MM.1S (cell line): Measurements from ENCODE around the gene PSORS1C2.

Source experiments
- DNase-seq: peaks from one replicate; pipeline ENCODE4 v3.0.0-alpha.2; 2015
- H2AFZ ChIP-seq: fragments of 300-600 bp; sonication (generic); 2 replicates; pipeline ENCODE4 v1.6.0; 2016; ENCODE audit warnings: antibody characterized with exemption, low read length
- H3F3A ChIP-seq: fragments of 300-600 bp; sonication (generic); 2 replicates; pipeline ENCODE4 v1.6.1; 2016; ENCODE audit warnings: mild to moderate bottlenecking, antibody characterized with exemption, low read length, moderate library complexity, mixed read lengths; ENCODE audit not compliant: insufficient read depth
- H3K27ac ChIP-seq: fragments of 300-600 bp; sonication (generic); 2 replicates; pipeline ENCODE4 v1.5.1; 2016; ENCODE audit warnings: mild to moderate bottlenecking, low read length
- H3K27me3 ChIP-seq: fragments of 300-600 bp; sonication (generic); replicated peaks from 2 replicates; pipeline ENCODE4 v1.6.0; 2016; ENCODE audit warnings: low read length; ENCODE audit not compliant: insufficient read depth
- H3K36me3 ChIP-seq: fragments of 300-600 bp; sonication (generic); replicated peaks from 2 replicates; pipeline ENCODE4 v1.6.1; 2016; ENCODE audit warnings: mild to moderate bottlenecking, low read length, mixed read lengths; ENCODE audit not compliant: insufficient read depth
- H3K4me1 ChIP-seq: fragments of 300-600 bp; sonication (generic); 2 replicates; pipeline ENCODE4 v1.6.1; 2016; ENCODE audit warnings: low read length, mixed read lengths
- H3K4me2 ChIP-seq: fragments of 300-600 bp; sonication (generic); 2 replicates; pipeline ENCODE4 v1.6.0; 2016; ENCODE audit warnings: low read depth, low read length
- H3K4me3 ChIP-seq: fragments of 300-600 bp; sonication (generic); 2 replicates; pipeline ENCODE4 v1.5.1; 2016; ENCODE audit warnings: low read length, mixed read lengths
- H3K79me2 ChIP-seq: fragments of 300-600 bp; sonication (generic); 2 replicates; pipeline ENCODE4 v1.6.1; 2016; ENCODE audit warnings: mixed run types, low read length, mixed read lengths
- H3K9ac ChIP-seq: fragments of 300-600 bp; sonication (generic); 2 replicates; pipeline ENCODE4 v1.6.1; 2016; ENCODE audit warnings: low read length, mixed read lengths
- H3K9me2 ChIP-seq: fragments of 300-600 bp; sonication (generic); replicated peaks from 2 replicates; pipeline ENCODE4 v1.6.1; 2016; ENCODE audit warnings: mild to moderate bottlenecking, low read length, mixed read lengths; ENCODE audit not compliant: insufficient read depth
- H3K9me3 ChIP-seq: fragments of 300-600 bp; sonication (generic); replicated peaks from 2 replicates; pipeline ENCODE4 v1.6.1; 2016; ENCODE audit warnings: mild to moderate bottlenecking, low read length, mixed read lengths; ENCODE audit not compliant: insufficient read depth
- H4K20me1 ChIP-seq: fragments of 300-600 bp; sonication (generic); 2 replicates; pipeline ENCODE4 v1.6.1; 2016; ENCODE audit warnings: mild to moderate bottlenecking, low read length, moderate library complexity, mixed read lengths; ENCODE audit not compliant: insufficient read depth
- EZH2 ChIP-seq: fragments of 300-600 bp; sonication (generic); optimal IDR thresholded peaks from 2 replicates; pipeline ENCODE3; 2017; ENCODE audit warnings: low read depth, mild to moderate bottlenecking, antibody characterized with exemption, low read length, mixed read lengths
- EZH2phosphoT487 ChIP-seq: fragments of 300-600 bp; sonication (generic); IDR thresholded peaks from 2 replicates; pipeline ENCODE4 v1.6.1; 2018; ENCODE audit warnings: antibody characterized with exemption, low read length
- TF ChIP-seq, protein P1 (sequence below): fragments of 300-600 bp; sonication (generic); IDR thresholded peaks from 2 replicates; pipeline ENCODE4 v1.5.1; 2016; ENCODE audit warnings: antibody characterized with exemption, low read length, mixed read lengths

PSORS1C2 gene

DNA sequence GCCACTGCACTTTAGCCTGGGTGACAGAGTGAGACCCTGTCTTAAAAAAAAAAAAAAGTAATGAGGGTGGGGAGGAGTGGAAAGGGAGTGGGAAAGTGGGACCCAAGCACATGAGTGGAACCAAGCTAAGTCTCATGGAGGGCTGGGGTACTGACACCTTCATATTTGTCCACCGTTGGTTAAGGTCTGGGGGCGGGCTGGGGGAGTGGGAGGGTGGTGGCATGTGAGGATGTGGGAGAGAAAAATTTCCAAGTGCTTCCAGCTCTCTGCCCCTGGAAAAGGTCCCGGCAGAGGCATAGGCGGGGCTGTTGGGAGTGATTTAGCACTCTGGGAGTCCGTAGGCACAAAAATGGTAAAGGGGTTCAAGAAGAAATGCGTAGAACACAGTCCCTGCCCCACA, 6.1 kb downstream of the PSORS1C2 start:
- TF ChIP-seq EZH2 (no peak), EZH2phosphoT487 (no peak)
- TF ChIP-seq, protein P1, sequence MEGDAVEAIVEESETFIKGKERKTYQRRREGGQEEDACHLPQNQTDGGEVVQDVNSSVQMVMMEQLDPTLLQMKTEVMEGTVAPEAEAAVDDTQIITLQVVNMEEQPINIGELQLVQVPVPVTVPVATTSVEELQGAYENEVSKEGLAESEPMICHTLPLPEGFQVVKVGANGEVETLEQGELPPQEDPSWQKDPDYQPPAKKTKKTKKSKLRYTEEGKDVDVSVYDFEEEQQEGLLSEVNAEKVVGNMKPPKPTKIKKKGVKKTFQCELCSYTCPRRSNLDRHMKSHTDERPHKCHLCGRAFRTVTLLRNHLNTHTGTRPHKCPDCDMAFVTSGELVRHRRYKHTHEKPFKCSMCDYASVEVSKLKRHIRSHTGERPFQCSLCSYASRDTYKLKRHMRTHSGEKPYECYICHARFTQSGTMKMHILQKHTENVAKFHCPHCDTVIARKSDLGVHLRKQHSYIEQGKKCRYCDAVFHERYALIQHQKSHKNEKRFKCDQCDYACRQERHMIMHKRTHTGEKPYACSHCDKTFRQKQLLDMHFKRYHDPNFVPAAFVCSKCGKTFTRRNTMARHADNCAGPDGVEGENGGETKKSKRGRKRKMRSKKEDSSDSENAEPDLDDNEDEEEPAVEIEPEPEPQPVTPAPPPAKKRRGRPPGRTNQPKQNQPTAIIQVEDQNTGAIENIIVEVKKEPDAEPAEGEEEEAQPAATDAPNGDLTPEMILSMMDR = no peak
- Histone ChIP-seq H3K4me1 (0 out of 2 replicates have a peak, but pooled peaks cover 2% of the 10 kb centered on the region), H3K27ac (no peak overlapping the region), H3K9ac (no peak overlapping the region), H4K20me1 (no peaks in the 10 kb centered on the region), H3K79me2 (no peaks in the 10 kb centered on the region), H3K36me3 (no peaks in the 10 kb centered on the region), H3K9me3 (no peaks in the 10 kb centered on the region), H3K27me3 (0 out of 2 replicates have a peak, but pooled peaks cover 11% of the 10 kb centered on the region), H3K4me2 (no peak overlapping the region), H3F3A (no peaks in the 10 kb centered on the region), H2AFZ (no peak overlapping the region), H3K9me2 (no peaks in the 10 kb centered on the region), H3K4me3 (no peak overlapping the region)
- DNase-seq = no peak

DNA sequence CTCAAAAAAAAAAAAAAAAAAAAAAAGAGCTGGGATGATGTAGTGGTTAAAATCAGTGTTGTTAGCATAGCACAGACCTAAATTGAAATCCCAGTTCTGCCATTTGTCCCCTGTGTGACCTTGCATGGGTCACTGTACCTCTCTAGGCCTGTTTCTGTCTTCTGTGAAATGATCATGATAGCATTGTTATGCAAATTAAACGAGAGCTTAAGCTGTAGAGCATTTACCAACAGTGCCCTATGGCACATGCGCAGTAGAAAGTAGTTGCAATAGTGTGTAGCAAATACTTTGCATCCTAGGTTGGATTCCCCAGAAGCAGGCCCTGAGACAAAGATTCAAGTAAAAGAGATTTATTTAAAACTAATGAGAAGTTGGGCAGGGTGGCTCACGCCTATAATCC, 7.3 kb downstream of the PSORS1C2 start:
- no peaks in the 10 kb centered on the region for H3K9me2 ChIP-seq
- H3K9ac ChIP-seq = no peak overlapping the region
- H3K4me3 ChIP-seq = no peak overlapping the region
- H3K27ac ChIP-seq = no peak overlapping the region
- H3K4me2 ChIP-seq = no peak overlapping the region
- H4K20me1 ChIP-seq = no peaks in the 10 kb centered on the region
- TF ChIP-seq EZH2phosphoT487 (no peak), EZH2 (no peak)
- TF ChIP-seq, protein P1 = no peak
- DNase-seq = peak; percentile 33
- H3K4me1 ChIP-seq = 0 out of 2 replicates have a peak, but pooled peaks cover 3% of the 10 kb centered on the region
- H3F3A ChIP-seq = no peaks in the 10 kb centered on the region
- H3K36me3 ChIP-seq = no peaks in the 10 kb centered on the region
- H3K79me2 ChIP-seq = no peaks in the 10 kb centered on the region
- no peaks in the 10 kb centered on the region for H3K9me3 ChIP-seq
- H2AFZ ChIP-seq = no peak overlapping the region
- H3K27me3 ChIP-seq = 0 out of 2 replicates have a peak, but pooled peaks cover 11% of the 10 kb centered on the region

DNA sequence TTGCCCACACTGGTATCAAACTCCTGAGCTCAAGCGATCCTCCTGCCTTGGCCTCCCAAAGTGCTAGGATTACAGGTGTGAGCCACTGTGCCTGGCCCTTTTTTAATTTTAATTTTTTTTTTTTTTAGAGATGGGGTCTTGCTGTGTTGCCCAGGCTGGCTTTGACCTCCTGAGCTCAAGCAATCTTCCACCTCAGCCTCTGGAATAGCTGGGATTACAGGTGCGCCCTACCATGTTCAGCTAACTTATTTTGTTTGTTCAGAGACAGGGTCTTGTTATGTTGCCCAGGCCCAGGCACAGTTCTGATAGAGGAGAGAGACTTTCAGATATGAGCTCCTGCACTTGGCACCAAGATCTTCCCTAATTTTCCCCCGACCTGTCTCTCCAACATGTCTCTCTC, 8.1 kb downstream of the PSORS1C2 start:
- Histone ChIP-seq H3F3A (no peaks in the 10 kb centered on the region), H3K4me3 (no peak overlapping the region), H3K9ac (no peak overlapping the region), H3K9me3 (no peaks in the 10 kb centered on the region), H3K27ac (no peak overlapping the region), H3K4me1 (0 out of 2 replicates have a peak, but pooled peaks cover 3% of the 10 kb centered on the region), H3K27me3 (0 out of 2 replicates have a peak, but pooled peaks cover 11% of the 10 kb centered on the region), H3K36me3 (no peaks in the 10 kb centered on the region), H3K4me2 (no peak overlapping the region), H3K9me2 (no peaks in the 10 kb centered on the region), H2AFZ (no peak overlapping the region), H3K79me2 (no peaks in the 10 kb centered on the region), H4K20me1 (no peaks in the 10 kb centered on the region)
- DNase-seq = no peak
- TF ChIP-seq EZH2 (no peak), EZH2phosphoT487 (no peak)
- TF ChIP-seq, protein P1 = no peak
